GM12801 (cell line): ENCODE results near the gene KLF5.

ENCODE experiments used
- TF ChIP-seq, protein P1 (sequence below): IDR thresholded peaks from one replicate; pipeline ENCODE4 v1.5.1; 2011; ENCODE audit warnings: control low read depth; ENCODE audit not compliant: insufficient read length; ENCODE audit errors: extremely low read depth

The KLF5 gene

DNA sequence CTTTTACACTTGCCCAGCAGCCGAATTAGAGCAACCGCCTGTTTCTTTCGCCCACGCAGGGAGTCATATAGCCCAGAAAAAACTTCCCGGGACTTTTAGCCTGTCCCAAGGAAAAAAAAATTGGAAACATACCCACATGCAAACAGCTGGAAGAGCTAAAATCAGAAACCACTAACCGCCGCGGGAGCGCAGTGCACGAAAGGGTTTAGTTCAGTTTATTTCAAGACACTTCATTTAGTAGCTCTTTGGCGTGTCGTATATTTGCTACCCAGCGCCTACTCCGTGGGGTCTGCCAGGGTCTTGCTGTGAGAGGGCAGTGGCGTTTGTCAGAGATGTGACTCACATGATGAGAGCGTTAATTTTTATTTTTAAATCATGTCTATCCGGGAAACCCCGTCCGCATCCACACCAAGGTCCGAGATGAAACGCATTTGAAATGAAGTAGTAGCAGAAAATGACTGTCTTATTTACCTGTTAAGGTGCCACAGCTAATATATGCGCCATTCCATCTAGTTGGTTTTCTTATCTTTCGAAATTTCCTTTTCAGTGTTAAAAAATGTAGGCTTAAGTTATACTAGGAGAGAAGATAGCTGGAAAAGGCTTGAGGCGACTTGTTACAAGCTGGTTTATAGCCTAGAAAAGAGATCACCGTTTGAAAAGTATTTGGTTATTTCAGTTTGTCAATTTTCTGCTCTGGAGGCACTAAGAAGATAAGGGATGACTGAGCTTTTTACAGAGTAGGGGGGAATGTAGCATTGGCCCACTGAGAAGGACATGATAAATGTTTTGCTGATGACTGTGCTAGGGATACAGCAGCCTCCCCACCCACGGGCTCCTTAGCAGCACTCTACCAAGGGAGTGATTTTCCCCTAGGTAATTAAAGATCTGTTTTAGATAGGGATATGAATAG is 1.7 kb downstream of the KLF5 start:
- TF ChIP-seq, protein P1, sequence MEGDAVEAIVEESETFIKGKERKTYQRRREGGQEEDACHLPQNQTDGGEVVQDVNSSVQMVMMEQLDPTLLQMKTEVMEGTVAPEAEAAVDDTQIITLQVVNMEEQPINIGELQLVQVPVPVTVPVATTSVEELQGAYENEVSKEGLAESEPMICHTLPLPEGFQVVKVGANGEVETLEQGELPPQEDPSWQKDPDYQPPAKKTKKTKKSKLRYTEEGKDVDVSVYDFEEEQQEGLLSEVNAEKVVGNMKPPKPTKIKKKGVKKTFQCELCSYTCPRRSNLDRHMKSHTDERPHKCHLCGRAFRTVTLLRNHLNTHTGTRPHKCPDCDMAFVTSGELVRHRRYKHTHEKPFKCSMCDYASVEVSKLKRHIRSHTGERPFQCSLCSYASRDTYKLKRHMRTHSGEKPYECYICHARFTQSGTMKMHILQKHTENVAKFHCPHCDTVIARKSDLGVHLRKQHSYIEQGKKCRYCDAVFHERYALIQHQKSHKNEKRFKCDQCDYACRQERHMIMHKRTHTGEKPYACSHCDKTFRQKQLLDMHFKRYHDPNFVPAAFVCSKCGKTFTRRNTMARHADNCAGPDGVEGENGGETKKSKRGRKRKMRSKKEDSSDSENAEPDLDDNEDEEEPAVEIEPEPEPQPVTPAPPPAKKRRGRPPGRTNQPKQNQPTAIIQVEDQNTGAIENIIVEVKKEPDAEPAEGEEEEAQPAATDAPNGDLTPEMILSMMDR = no peak

DNA sequence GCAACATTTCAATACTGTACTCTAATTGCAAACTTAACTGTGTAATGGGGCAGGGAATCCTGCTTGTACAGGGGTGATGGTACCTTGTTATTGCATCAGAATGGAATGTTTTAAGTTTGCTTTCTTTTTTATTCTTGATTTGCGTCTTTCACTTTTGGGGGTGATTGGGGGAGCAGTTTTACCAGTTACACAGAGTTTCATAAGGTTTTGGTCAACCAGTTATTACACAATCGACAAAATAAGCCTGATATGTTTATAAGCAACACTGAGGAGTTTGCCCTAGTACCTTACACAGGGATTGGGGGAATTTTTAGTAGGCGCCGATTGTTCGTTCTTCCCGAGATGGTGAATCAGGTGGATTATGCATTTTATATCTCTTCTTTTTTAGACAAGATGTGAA is 2.7 kb downstream of the KLF5 start:
- TF ChIP-seq, protein P1 = no peak

DNA sequence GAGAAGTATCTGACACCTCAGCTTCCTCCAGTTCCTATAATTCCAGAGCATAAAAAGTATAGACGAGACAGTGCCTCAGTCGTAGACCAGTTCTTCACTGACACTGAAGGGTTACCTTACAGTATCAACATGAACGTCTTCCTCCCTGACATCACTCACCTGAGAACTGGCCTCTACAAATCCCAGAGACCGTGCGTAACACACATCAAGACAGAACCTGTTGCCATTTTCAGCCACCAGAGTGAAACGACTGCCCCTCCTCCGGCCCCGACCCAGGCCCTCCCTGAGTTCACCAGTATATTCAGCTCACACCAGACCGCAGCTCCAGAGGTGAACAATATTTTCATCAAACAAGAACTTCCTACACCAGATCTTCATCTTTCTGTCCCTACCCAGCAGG is 3.1 kb downstream of the KLF5 start:
- TF ChIP-seq, protein P1 = no peak

GRCh38 chr13:73062468-73062867 is 3.7 kb downstream of the KLF5 start:
- TF ChIP-seq, protein P1 = no peak

- TF ChIP-seq, protein P1 = no peak
These were observed 4.4 kb downstream of the KLF5 start for GRCh38 chr13:73063166-73063565.

DNA sequence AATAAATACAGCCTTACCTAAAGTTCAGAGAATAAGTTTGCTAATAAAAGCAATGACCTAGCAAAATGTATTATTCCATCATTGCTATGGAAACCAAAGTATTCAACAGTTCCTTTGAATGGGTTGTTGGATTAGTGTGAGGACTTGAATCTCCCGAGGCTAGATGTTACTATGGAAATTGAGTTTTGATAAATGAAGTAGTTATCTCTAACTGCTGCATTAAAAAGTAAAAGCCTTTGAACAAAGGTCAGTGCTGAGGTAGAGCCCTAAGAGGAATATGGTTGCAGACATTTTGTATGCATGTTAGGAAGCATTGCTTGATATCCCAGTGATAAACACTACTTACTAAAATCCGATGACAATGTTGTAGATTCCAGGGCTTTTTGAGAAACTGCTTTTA is 6.2 kb downstream of the KLF5 start:
- TF ChIP-seq, protein P1 = no peak

DNA sequence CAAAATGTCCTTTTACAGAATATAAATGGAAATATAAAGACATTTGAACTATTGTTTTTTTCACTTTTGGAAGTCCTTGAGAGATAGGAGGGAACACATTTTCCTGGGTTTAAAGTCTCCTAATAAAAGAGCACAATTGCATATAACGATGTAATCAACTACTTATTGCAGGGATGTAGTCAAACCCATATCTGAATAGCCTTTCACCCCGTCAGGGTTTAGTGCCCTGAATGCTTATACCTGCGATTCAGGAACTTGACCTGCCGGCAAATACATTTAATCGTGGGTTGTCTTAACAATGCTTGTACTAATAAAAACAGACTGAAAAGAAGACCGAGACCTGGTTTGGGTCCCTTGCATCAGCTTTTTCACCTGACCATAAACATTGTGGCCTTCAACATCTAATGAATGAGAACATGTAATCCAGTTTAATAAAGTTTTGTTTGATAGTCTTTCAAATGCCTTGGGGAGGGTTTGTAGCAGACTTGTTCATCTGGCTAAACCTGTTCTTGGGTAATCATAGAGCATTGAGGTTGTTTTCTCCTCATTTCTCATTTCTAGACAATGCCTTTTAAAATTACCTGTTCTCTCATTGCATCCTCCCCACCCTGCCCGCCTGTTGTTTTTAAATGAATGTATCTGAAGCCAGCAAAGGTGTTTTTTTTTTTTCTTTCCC is 7.0 kb downstream of the KLF5 start:
- TF ChIP-seq, protein P1 = no peak
